Activated naive CD4-positive, alpha-beta T cell (primary cell): ENCODE results near the gene PHF12.
A peak's percentile ranks its signal among the peaks of the same experiment; 100 is the strongest.
"Not testable (repeated sequence)": the region's sequence is repeated elsewhere in the genome, so short reads cannot be mapped to it uniquely, and the experiment has no call there.

Experiments
- DNase-seq, 4 experiments: peaks; one replicate each; lab custom pipeline; 2025; lab: John Stamatoyannopoulos, UW

PHF12 gene

DNA sequence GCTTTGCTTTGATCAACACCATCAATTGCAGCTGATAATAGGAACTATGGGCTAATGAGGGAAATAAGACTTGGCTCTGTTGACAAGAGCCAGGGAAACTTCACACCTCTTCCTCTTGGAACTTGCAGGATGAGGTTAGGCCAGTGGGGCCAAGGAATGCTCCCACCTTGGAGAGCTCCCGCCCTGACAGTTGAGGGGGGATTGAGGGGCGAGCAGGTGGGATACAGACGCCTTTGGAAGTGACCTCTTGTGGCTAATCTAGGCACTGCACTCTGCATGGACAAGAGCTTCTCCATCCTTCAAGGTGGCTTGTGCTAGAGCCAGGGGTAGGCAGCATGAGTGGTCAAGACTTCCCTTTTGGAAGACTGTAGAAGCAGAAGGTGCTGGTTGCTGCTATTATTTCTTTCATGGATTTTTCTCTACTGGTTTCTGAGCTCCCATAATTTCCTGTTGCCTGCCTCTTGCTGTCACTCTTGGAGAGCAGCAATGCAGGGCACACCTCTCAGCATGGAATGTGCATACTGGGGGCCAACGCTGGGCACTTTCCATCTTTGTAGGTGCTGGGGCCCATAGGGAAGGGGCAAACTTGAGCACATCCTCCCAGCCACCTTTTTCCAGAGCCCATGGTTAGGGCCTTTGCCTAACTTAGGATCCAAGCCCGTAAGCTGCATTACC, 2.3 kb upstream of the PHF12 start:
- DNase-seq: peak in 1 of 4 experiments; percentile 15

DNA sequence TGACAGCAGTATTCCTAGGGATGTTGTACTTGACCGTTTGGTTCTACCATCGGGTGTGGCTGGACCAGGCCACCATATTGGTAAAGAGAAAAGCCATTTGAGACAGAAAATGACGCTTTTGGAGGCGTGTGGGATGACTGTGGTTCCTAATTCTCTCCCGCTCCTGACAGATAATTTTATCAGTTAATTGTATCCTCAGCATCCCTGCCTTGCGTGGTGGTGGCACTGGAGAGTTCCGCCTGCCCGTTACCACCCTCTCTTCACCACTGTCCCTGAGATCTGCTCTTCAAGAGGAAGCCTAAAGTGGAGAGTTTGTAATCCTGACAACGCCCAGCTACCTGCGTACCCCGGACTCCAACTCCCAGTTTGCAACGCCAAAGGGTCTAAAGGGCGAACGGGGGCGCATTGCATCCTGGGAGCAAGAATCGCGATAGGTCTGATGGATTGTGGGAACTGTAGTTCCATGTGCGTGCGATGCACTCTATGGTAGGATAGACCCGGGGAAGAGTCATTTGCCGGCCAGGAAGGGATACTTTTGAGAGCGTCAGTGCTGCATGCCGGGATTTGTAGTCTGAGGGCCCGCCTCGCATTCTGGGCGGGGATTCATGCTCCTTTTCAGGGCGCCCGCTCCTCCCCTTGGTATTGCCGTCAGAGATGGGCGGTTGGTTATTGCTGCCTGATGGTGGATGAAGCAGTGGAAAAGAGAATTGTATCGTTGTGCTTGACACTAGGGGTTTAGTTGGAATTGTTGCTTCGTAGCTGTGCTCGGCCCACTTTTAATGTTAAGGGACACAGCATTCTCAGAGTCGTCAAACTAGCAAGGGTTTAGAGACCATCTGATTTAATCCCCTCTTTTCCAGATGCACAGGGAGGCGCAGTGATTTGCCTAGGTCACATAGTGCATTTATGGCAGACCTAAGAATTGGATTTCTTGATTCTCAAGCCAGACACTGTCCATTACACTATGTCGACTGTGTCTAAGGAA, 965 bp upstream of the PHF12 start:
- peak; percentile 76 to 98 (median 84) for DNase-seq

DNA sequence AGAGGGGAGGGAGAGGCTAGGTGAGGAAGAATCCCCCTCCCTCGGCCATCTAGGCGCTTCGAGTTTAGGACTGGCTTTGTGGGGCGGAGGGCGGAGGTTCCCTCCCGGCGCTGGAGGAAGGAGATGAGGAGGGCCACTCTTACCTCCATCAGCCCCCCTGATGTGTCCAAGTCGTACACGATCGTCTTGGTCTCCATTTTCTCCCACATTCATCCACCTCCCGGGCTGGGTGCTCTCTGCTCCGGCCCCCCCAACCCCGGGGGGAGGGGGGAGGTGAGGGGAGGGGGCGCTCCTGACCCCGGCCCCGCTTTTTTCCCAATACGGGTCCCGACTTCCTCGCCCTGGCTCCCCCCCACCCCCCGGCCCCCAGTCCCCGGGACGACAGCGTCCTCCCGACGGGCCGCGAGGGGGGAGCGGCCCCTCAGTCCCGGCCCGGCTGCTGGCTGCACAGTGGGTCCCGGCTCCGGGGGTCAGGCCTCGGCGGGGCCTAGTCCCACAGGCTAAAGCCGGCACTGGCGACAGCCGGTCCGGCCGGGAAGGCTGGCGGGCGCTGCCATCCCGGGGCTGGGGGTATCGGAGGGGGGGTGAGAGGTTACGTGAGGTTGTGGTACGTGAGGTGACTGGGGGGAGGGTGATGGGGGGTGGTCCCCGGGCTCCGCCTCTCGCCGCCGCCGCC, 428 bp downstream of the PHF12 start:
- DNase-seq: no peak

- DNase-seq: peak in 2 of 4 experiments; percentile 41 to 48
Measured at GRCh38 chr17:28950017-28950751, 1.1 kb downstream of the PHF12 start.

DNA sequence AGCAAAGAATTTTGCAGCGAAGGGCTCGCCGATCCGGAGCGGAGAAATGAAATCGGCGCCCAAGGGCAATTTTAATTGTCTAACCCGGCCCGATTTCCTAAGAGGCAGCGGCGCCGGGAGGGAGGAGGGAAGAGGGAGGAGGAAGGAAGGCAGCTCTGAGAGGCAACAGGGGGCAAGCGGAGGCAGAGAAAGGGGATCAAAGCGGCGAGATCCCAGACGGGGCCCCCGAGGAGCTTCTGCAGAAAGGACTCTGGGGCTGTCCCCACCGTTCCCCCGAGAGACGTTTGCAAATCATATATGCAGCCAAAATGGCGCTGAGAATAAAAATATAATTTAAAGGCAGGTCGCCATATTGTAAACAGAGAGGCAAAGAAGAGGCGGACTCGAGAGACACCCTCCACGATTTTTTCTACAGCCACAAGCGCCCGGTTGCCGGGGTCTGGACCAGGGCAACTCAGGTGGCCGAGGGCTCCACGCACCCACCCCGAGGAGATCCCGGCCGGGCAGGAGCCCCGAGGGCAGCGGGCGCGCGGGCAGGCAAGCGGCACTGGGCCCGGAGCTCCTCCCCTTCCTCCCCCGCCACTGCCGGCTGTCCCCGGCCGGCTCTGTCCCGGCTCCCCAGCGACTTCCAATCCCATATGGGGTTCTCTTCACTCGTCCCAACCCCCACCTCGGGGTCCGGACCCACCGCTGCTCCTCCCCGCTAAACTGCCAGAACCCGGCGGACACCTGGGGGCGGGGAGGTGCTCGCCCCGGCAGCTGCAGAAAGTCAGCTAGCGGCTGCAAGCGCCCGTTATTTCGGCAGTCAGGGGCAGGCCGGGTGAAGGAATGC, 1.9 kb downstream of the PHF12 start:
- peak; percentile 28 to 47 (median 38) for DNase-seq

DNA sequence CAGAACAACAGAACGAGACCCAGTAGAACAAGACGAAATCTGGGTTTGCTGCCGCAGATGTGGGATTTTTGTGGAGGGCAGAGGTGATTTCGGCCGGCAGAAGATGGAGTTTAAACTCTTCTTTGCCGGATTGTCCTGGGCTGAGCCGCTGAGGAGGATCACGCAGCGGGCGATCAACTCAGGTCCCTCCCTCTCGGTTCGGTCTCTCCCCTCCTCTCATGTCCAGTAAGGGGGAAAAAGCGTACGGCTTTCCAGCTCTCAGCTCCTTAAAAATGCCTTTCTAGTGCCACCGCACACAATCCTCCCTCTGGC, 2.5 kb downstream of the PHF12 start:
- DNase-seq: no peak

DNA sequence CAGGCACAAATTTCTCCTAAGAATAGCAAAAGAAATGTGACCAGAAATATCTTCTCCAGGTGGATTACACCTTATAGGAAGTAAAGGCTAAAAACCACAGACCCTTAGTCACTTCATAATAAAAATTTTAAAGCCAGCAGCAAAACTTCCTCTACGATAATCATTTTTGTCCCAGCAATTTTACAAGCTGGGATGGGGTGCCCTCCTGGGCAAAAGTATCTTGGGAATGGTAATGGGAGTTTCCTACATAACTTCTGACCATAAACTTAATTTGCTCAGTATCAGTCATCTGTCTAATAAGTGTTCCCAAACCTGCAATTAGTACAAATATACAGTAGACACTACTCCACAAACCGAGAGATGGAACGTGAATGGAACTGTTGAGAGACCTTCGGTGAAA, 3.0 kb downstream of the PHF12 start:
- DNase-seq: no peak

DNA sequence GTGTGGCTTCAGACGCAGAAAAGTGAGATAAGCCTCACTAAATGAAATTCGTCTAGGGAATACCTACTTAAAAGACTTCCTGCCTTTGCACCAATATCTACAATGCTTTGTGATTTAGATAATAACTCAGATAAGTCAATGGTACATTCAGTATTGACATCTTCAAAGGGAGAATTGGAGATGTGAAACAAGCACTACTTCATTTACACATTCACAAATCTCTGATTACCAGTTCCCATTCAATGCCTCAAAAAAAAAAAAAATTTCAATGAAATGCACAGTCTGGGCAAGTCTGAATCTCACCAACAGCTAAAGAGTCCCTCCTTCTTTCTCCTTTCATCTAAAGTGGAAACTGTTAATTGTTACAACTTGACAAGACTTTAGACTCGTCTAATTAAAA, 3.7 kb downstream of the PHF12 start:
- DNase-seq: no peak

DNA sequence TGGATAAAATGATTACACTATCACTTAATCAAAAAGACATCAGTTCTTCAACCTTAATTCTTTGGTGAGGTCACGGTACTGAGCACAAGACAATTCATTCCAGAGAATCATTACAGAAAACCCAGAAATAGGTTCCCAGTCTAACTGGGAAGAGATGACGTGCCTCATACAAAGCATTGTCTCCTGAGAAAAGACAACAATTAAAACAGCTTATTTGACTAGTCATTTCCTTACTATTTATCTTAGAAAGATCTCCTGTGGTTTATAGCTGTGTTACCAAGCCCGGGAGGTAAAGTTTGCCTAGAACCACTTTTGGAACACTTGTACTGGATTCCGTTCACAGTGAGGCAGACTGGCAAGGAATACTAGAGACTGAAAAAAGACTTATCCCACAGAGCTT, 5.1 kb downstream of the PHF12 start:
- no peak for DNase-seq

- DNase-seq: no peak
Measured at GRCh38 chr17:28944862-28945741, 6.2 kb downstream of the PHF12 start.

DNA sequence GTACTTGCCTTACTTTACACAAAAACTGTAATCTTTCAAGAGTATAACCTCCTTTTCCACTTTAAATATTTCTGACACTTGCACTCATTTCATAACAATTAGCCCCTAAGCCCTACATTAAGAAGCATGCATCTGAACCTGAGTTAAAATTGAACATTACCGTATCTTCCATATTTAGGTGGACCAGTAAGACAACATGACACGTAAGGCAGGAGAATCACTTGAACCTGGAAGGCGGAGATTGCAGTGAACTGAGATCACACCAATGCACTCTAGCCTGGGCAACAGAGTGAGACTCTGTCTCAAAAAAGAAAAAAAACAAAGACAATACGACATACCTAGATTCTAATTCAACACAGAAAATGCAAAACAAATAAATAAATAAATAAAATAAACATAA, 7.0 kb downstream of the PHF12 start:
- no peak for DNase-seq

GRCh38 chr17:28942925-28943324, 8.4 kb downstream of the PHF12 start:
- DNase-seq: no peak

GRCh38 chr17:28941251-28941650, 10.1 kb downstream of the PHF12 start:
- no peak for DNase-seq

DNA sequence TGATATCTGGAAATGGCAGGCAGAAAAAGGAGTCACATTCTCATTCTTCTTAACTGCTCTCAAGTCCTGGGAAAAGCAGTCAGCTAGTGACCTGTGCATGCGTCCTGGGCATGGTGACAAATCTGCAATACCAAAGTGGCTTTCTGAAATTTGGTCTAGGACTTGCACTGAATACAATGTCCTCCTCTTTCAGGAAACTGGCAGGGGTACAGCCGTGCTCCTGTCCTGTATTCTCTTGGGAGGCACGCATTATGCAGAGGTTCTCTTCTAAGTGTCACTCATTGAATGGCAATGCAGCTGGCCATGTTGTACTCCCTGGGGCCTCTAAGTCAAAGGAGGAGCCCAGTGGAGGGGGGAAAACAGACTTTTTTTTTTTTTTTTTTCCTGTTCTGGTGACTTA, 10.6 kb downstream of the PHF12 start:
- DNase-seq: no peak

GRCh38 chr17:28940142-28940541, 11.2 kb downstream of the PHF12 start:
- no peak for DNase-seq

DNA sequence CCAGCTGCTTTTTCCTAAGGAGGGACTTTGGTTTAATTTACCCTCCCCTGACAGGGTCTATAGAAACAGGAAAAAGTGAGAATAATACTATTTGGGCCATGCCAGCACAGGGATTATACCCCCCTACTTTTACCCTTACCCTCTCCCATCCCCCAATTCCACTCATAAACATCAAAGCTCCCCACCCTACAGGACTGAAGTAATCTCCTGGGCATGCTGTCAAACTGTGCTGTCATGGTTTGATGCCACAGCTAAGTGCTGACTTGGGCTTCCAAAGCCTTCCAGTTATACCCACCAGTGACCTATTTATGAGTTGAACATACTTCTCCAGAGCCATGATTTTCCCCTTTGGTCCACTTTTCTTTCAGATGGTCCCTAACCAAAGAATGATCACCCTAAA, 12.8 kb downstream of the PHF12 start:
- DNase-seq: no peak

DNA sequence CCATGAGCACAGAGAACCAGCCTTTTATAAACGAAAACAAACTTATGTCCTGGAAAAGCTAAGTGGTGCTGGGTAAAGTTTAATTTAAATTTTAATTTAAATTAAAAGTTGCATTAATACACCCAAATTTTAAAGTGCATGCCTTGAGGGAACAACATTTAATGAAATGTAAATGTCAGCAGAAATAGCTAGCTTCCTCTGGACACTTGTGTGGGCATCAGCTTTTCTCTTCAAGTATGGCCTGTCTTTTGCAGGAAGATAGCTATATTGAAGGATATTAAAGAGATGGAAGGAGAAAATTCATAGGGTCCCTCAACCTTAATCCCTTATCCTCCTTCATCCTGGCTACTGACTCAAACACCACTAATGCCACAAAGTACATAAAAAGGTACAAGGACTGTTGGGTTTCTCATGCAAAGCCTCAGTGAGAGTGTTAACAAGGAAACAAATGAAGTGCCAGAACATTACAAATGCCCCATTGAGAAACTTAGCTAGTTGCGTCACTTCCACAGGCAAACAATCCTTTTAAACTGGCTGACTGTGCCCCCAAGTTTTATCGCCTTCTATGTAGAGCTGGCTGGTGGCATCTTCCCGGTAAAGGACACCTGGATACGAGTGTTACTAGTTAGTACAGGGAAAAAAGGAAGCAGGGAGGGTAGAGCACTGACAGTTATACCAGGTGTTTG, 14.1 kb downstream of the PHF12 start:
- no peak for DNase-seq

DNA sequence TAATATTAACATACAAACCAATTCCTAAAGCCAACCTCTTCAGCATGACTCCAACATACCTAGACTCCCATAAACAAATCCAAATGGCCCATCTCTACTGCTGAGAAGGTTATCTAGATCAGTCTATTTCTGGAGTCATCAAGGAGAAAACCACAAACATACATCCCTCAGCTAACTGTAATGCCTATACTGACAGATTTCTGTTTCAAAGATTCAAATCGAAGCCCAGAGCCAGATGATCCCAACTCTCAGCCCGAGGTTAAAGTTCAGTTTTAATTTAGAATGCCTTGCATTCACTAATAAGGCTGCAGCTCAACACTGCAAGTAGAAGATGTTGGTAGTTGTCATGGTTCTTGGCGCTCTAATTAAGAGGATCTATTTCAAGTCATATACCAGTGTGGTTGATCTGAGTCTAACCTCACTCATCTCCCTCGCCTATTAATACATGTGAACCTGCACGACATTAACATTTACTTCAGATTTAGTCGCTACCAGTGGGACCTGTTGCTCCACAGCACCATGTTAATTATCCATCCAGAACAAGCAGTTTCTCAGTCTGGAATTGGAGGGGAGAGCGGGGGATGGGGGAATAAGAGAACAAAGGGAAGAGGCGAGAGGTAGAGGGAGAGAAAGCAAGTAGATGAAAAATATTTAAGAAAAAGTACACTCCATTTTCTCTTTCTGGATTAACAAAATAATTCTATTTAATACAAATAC, 15.4 kb downstream of the PHF12 start:
- no peak for DNase-seq

GRCh38 chr17:28934508-28934907, 16.8 kb downstream of the PHF12 start:
- not testable (repeated sequence) for DNase-seq
